Smooth muscle cell (in vitro differentiated cells): ENCODE results near the gene ENKUR. TPM values are rescaled to one million over a fixed set of nuclear protein-coding genes. Genes with fewer than 3 reads are reported as not detected.

ENCODE experiments used
- DNase-seq: peaks from one replicate; lab custom pipeline; 2025; ENCODE audit not compliant: unreplicated experiment; lab: John Stamatoyannopoulos, UW
- H2AFZ ChIP-seq: fragments of 200-600 bp; sonication (generic); 2 replicates; pipeline ENCODE4 v1.6.0; 2016; ENCODE audit warnings: antibody characterized with exemption, low read depth, mild to moderate bottlenecking
- H3F3A ChIP-seq: fragments of 200-600 bp; sonication (generic); 2 replicates; pipeline ENCODE4 v1.6.0; 2017; ENCODE audit warnings: antibody characterized with exemption, low read depth
- H3K27ac ChIP-seq: fragments of 200-600 bp; sonication (generic); 2 replicates; pipeline ENCODE4 v1.5.1; 2016; ENCODE audit warnings: low read depth, mild to moderate bottlenecking
- H3K27me3 ChIP-seq: fragments of 200-600 bp; sonication (generic); 2 replicates; pipeline ENCODE4 v1.6.1; 2016; ENCODE audit warnings: low read depth, mild to moderate bottlenecking
- H3K36me3 ChIP-seq: fragments of 200-600 bp; sonication (generic); 2 replicates; pipeline ENCODE4 v1.5.1; 2016; ENCODE audit warnings: low read depth
- H3K4me1 ChIP-seq: fragments of 200-600 bp; sonication (generic); 2 replicates; pipeline ENCODE4 v1.5.1; 2016; ENCODE audit warnings: low read depth
- H3K4me2 ChIP-seq: fragments of 200-600 bp; sonication (generic); 2 replicates; pipeline ENCODE4 v1.6.0; 2016; ENCODE audit warnings: mild to moderate bottlenecking
- H3K4me3 ChIP-seq: fragments of 200-600 bp; sonication (generic); 2 replicates; pipeline ENCODE4 v1.5.1; 2016; ENCODE audit warnings: mild to moderate bottlenecking
- H3K79me2 ChIP-seq: fragments of 200-600 bp; sonication (generic); 2 replicates; pipeline ENCODE4 v1.6.0; 2016; ENCODE audit warnings: low read depth, mild to moderate bottlenecking
- H3K9ac ChIP-seq: fragments of 200-600 bp; sonication (generic); 2 replicates; pipeline ENCODE4 v1.6.0; 2016; ENCODE audit warnings: low read depth
- H3K9me3 ChIP-seq: fragments of 200-600 bp; sonication (generic); replicated peaks from 2 replicates; pipeline ENCODE4 v1.5.1; 2016; ENCODE audit warnings: low read depth
- H4K20me1 ChIP-seq: fragments of 200-600 bp; sonication (generic); 2 replicates; pipeline ENCODE4 v1.6.0; 2016; ENCODE audit warnings: low read depth
- CTCF ChIP-seq: fragments of 200-600 bp; sonication (generic); IDR thresholded peaks from 2 replicates; pipeline ENCODE4 v1.5.1; 2017; ENCODE audit warnings: borderline replicate concordance, mild to moderate bottlenecking, antibody characterized with exemption; ENCODE audit not compliant: insufficient read depth, poor library complexity, severe bottlenecking
- WGBS: methylation state at CpG from one replicate; pipeline ENCODE4 v1.1.7; 2016; ENCODE audit warnings: low lambda C conversion rate; 5-methylcytosine and 5-hydroxymethylcytosine counted together
- polyA plus RNA-seq: library from polyadenylated mRNA; unstranded; fragments of >200 nt; fragmentation: Nextera tagmentation; extraction: Ambion mirVana; gene quantifications from 2 replicates; pipeline ENCODE4 v1.2.1, GENCODE V29; 2016
- total RNA-seq: library from RNA; depleted of rRNA; stranded (reverse); fragments of >200 nt; gene quantifications from 2 replicates; pipeline ENCODE4 v1.2.3, GENCODE V29; 2014

Gene ENKUR
- total and polyA plus RNA-seq, 2 experiments from 2014 or later: 0.58 TPM; not detected in 1

GRCh38 chr10:25029519-25029918 is 13.6 kb upstream of the ENKUR start:
- H3K27ac ChIP-seq: no peak overlapping the region
- no peaks in the 10 kb centered on the region for H4K20me1 ChIP-seq
- H3K4me2 ChIP-seq: no peak overlapping the region
- H3K4me1 ChIP-seq: no peaks in the 10 kb centered on the region
- no peaks in the 10 kb centered on the region for H3F3A ChIP-seq
- H3K9me3 ChIP-seq: no peaks in the 10 kb centered on the region
- no peak overlapping the region for H3K4me3 ChIP-seq
- no peak overlapping the region for H2AFZ ChIP-seq
- no peaks in the 10 kb centered on the region for H3K36me3 ChIP-seq
- H3K27me3 ChIP-seq: no peaks in the 10 kb centered on the region
- no peak for DNase-seq
- H3K9ac ChIP-seq: no peak overlapping the region
- 92% methylated on average over 2 of the region's 2 CpGs for WGBS
- TF ChIP-seq CTCF: no peak
- H3K79me2 ChIP-seq: no peaks in the 10 kb centered on the region

- no peak for TF ChIP-seq CTCF
- Histone ChIP-seq H3K79me2 (no peaks in the 10 kb centered on the region), H3F3A (no peaks in the 10 kb centered on the region), H3K9ac (no peak overlapping the region), H3K9me3 (no peaks in the 10 kb centered on the region), H3K4me3 (no peak overlapping the region), H3K4me2 (no peak overlapping the region), H2AFZ (no peak overlapping the region), H3K27me3 (no peaks in the 10 kb centered on the region), H4K20me1 (no peaks in the 10 kb centered on the region), H3K4me1 (no peaks in the 10 kb centered on the region), H3K36me3 (no peaks in the 10 kb centered on the region), H3K27ac (no peak overlapping the region)
- WGBS: 88% methylated on average over 1 of the region's 1 CpG
- no peak for DNase-seq
Observed at GRCh38 chr10:25028711-25029110, 12.8 kb upstream of the ENKUR start.

GRCh38 chr10:25026463-25026862 is 10.5 kb upstream of the ENKUR start:
- Histone ChIP-seq H3K27ac (no peak overlapping the region), H3F3A (no peaks in the 10 kb centered on the region), H3K27me3 (no peaks in the 10 kb centered on the region), H3K4me2 (no peak overlapping the region), H3K9me3 (no peaks in the 10 kb centered on the region), H4K20me1 (no peaks in the 10 kb centered on the region), H3K79me2 (no peaks in the 10 kb centered on the region), H3K4me3 (no peak overlapping the region), H3K36me3 (no peaks in the 10 kb centered on the region), H2AFZ (no peak overlapping the region), H3K9ac (no peak overlapping the region), H3K4me1 (no peaks in the 10 kb centered on the region)
- 88% methylated on average over 1 of the region's 1 CpG for WGBS
- no peak for TF ChIP-seq CTCF
- no peak for DNase-seq

GRCh38 chr10:25024528-25024927 is 8.6 kb upstream of the ENKUR start:
- 96% methylated on average over 8 of the region's 8 CpGs for WGBS

More at GRCh38 chr10:25024528-25024927, 8.6 kb upstream of the ENKUR start:
- Histone ChIP-seq H3K4me3 (no peak overlapping the region), H3K36me3 (no peaks in the 10 kb centered on the region), H3K27me3 (no peaks in the 10 kb centered on the region), H3K9me3 (no peaks in the 10 kb centered on the region), H3F3A (no peaks in the 10 kb centered on the region), H3K79me2 (no peaks in the 10 kb centered on the region), H3K4me2 (no peak overlapping the region), H4K20me1 (no peaks in the 10 kb centered on the region), H3K4me1 (no peaks in the 10 kb centered on the region), H3K9ac (no peak overlapping the region), H3K27ac (no peak overlapping the region), H2AFZ (no peak overlapping the region)
- no peak for DNase-seq
- TF ChIP-seq CTCF: no peak
